GM20431 (cell line): ENCODE data around the gene ATP8A2.
"Not testable (repeated sequence)": the region's sequence is repeated elsewhere in the genome, so short reads cannot be mapped to it uniquely, and the experiment has no call there.

Experiments used
- in situ Hi-C: fragments of 300-500 bp; cut with MseI, MboI; formaldehyde crosslinking; loops from one replicate; pipeline ENCODE4 v1.15.0; 2020; ENCODE audit warnings: low sequenced_read_pairs; ENCODE audit not compliant: unreplicated experiment

Gene ATP8A2

GRCh38 chr13:25776722-25777121, 404.9 kb downstream of the ATP8A2 start:
- in situ Hi-C loops: no loop called here

- in situ Hi-C loops: no loop called here
Observed at GRCh38 chr13:25777509-25777908, 405.7 kb downstream of the ATP8A2 start.

- in situ Hi-C loops: no loop called here
Observed at GRCh38 chr13:25778365-25778764, 406.6 kb downstream of the ATP8A2 start.

GRCh38 chr13:25778808-25779305, 407.1 kb downstream of the ATP8A2 start:
- in situ Hi-C loops: no loop called here

- in situ Hi-C loops: no loop called here
Observed at GRCh38 chr13:25783076-25783475, 411.3 kb downstream of the ATP8A2 start.

- in situ Hi-C loops: no loop called here
Observed at GRCh38 chr13:25783601-25784024, 411.8 kb downstream of the ATP8A2 start.

GRCh38 chr13:25784119-25784518, 412.3 kb downstream of the ATP8A2 start:
- in situ Hi-C loops: no loop called here

- in situ Hi-C loops: not testable (repeated sequence)
Observed at GRCh38 chr13:25790137-25790536, 418.4 kb downstream of the ATP8A2 start.

GRCh38 chr13:25795277-25795676, 423.5 kb downstream of the ATP8A2 start:
- in situ Hi-C loops: no loop called here

- in situ Hi-C loops: no loop called here
Observed at GRCh38 chr13:25796474-25796873, 424.7 kb downstream of the ATP8A2 start.

GRCh38 chr13:25798998-25799397, 427.2 kb downstream of the ATP8A2 start:
- in situ Hi-C loops: no loop called here

- in situ Hi-C loops: no loop called here
Observed at GRCh38 chr13:25800523-25800922, 428.7 kb downstream of the ATP8A2 start.

- in situ Hi-C loops: no loop called here
Observed at GRCh38 chr13:25802579-25802978, 430.8 kb downstream of the ATP8A2 start.

- in situ Hi-C loops: no loop called here
Observed at GRCh38 chr13:25803641-25804040, 431.9 kb downstream of the ATP8A2 start.

GRCh38 chr13:25806264-25806974, 434.6 kb downstream of the ATP8A2 start:
- in situ Hi-C loops: no loop called here

- in situ Hi-C loops: no loop called here
Observed at GRCh38 chr13:25807562-25807961, 435.8 kb downstream of the ATP8A2 start.

- in situ Hi-C loops: no loop called here
Observed at GRCh38 chr13:25811506-25811905, 439.7 kb downstream of the ATP8A2 start.

GRCh38 chr13:25816239-25816638, 444.5 kb downstream of the ATP8A2 start:
- in situ Hi-C loops: no loop called here

GRCh38 chr13:25819856-25820530, 448.2 kb downstream of the ATP8A2 start:
- in situ Hi-C loops: no loop called here

GRCh38 chr13:25821776-25822175, 450.0 kb downstream of the ATP8A2 start:
- in situ Hi-C loops: no loop called here

- in situ Hi-C loops: not testable (repeated sequence)
Observed at GRCh38 chr13:25827221-25827620, 455.4 kb downstream of the ATP8A2 start.
